ENCODE results near the gene KRT85. TPM values are rescaled to one million over a fixed set of nuclear protein-coding genes. Genes with fewer than 3 reads are reported as not detected.

KRT85 gene
- total and polyA plus RNA-seq, 10 of the 15 experiments (the other 5 are each of a cell fraction or from before 2014, with no cell fraction given) = 0.05 to 0.18 (median 0.11) TPM; not detected in 6

- FAIRE-seq = no peak
- Histone ChIP-seq H3K4me3 (no peak overlapping the region), H3K4me1 (ENCODE audit: control insufficient read depth, insufficient read depth, low read length) (no peaks in the 10 kb centered on the region), H2AFZ (ENCODE audit: control insufficient read depth, low read depth, low read length) (no peak overlapping the region), H3K36me3 (ENCODE audit: control insufficient read depth in 2 of 2, insufficient read depth in 2 of 2, low read length in 1 of 2) (no peaks in the 10 kb centered on the region), H3K79me2 (ENCODE audit: control insufficient read depth, insufficient read depth, low read length) (no peaks in the 10 kb centered on the region), H3K4me2 (ENCODE audit: control insufficient read depth, insufficient read depth) (no peak overlapping the region), H3K27me3 (replicated peaks in 1 of 2; ENCODE audit: control insufficient read depth in 2 of 2, insufficient read depth in 2 of 2, low read length in 1 of 2) (no peaks in the 10 kb centered on the region; a peak in 1 of 4 replicates), H3K27ac (ENCODE audit: control insufficient read depth, insufficient read depth) (no peak overlapping the region), H3K9me3 (replicated peaks; ENCODE audit: control insufficient read depth, insufficient read depth, low read length) (no peaks in the 10 kb centered on the region), H3K9ac (ENCODE audit: control insufficient read depth, insufficient read depth, low read length) (no peak overlapping the region), H4K20me1 (ENCODE audit: control insufficient read depth, insufficient read depth) (no peaks in the 10 kb centered on the region)
- POLR2A ChIA-PET = no interaction called here
- in situ Hi-C loops (cut with MboI) = no loop called here
- SMC1A ChIA-PET (ENCODE audit: uncharacterized antibody, unreplicated experiment) = no interaction called here
- 48% methylated on average over 2 of the region's 2 CpGs for WGBS (ENCODE audit: insufficient coverage, insufficient replicate concordance, low lambda C conversion rate, missing lambda C conversion rate)
- RAD21 ChIA-PET (ENCODE audit: unreplicated experiment) = no interaction called here
- TF ChIP-seq MTA3 (IDR thresholded peaks at IDR 0.05; ENCODE audit: borderline replicate concordance, low read length) = no peak
- no peak for TF ChIP-seq HDAC6 (IDR thresholded peaks at IDR 0.05; ENCODE audit: unreplicated experiment)
- no peak for TF ChIP-seq BRCA1 (IDR thresholded peaks at IDR 0.05; ENCODE audit: low read depth, low read length)
- no peak for TF ChIP-seq MXI1 (IDR thresholded peaks at IDR 0.05; ENCODE audit: low read depth, low read length)
- TF ChIP-seq NR2C1 (IDR thresholded peaks at IDR 0.05) = no peak
- no peak for TF ChIP-seq SRF (IDR thresholded peaks at IDR 0.05; ENCODE audit: low read depth in 2 of 2, low read length in 2 of 2)
- no peak for TF ChIP-seq NR2C2 (IDR thresholded peaks at IDR 0.05; ENCODE audit: borderline replicate concordance, control insufficient read depth, insufficient read length, low read depth)
- no peak for TF ChIP-seq BCL11A (IDR thresholded peaks at IDR 0.05; ENCODE audit: low read depth, low read length)
- no peak for TF ChIP-seq IRF5 (IDR thresholded peaks at IDR 0.05; ENCODE audit: borderline replicate concordance)
- no peak for TF ChIP-seq SIN3A (IDR thresholded peaks at IDR 0.05; ENCODE audit: low read depth, low read length)
- no peak for TF ChIP-seq EGR1 (IDR thresholded peaks at IDR 0.05; ENCODE audit: borderline replicate concordance in 1 of 2, low read depth in 2 of 2, low read length in 2 of 2)
- TF ChIP-seq TCF12 (IDR thresholded peaks at IDR 0.05; ENCODE audit: low read depth, low read length) = no peak
- TF ChIP-seq ZNF24 (IDR thresholded peaks at IDR 0.05) = no peak
- no peak for TF ChIP-seq ZBTB11 (CRISPR knock-in tag; IDR thresholded peaks at IDR 0.05)
- no peak for TF ChIP-seq POLR2A (IDR thresholded peaks at IDR 0.05; ENCODE audit: low read depth, low read length)
- TF ChIP-seq ZBTB4 (CRISPR knock-in tag; IDR thresholded peaks at IDR 0.05) = no peak
- TF ChIP-seq CREM (IDR thresholded peaks at IDR 0.05; ENCODE audit: low read depth) = no peak
- no peak for TF ChIP-seq PAX8 (IDR thresholded peaks at IDR 0.05)
- TF ChIP-seq MTA2 (IDR thresholded peaks at IDR 0.05; ENCODE audit: low read depth) = no peak
- no peak for TF ChIP-seq GABPA (IDR thresholded peaks at IDR 0.05; ENCODE audit: low read depth)
- DNase-seq (ENCODE audit: low read depth, low spot score) = no peak
- no peak for ATAC-seq
- no TSS peak for BruUV-seq (replicated peaks)
- CTCF ChIA-PET = no interaction called here
- intact Hi-C loops (cut with micrococcal nuclease; ENCODE audit: unreplicated experiment) = no loop called here
These were observed 23.7 kb downstream of the KRT85 start for GRCh38 chr12:52343550-52343949.
